GM12872 (cell line): ENCODE measurements around the gene EN1.

Experiments used
- CTCF ChIP-seq: IDR thresholded peaks from 3 replicates; pipeline ENCODE4 v1.5.1; 2011; ENCODE audit warnings: low read depth, mild to moderate bottlenecking, low read length, moderate library complexity; ENCODE audit not compliant: insufficient read depth

EN1 gene

GRCh38 chr2:118834440-118834810 lies 13.0 kb downstream of the EN1 start:
- no peak for TF ChIP-seq CTCF

GRCh38 chr2:118833716-118834439 lies 13.6 kb downstream of the EN1 start:
- TF ChIP-seq CTCF: no peak

GRCh38 chr2:118832791-118833715 lies 14.4 kb downstream of the EN1 start:
- TF ChIP-seq CTCF: no peak

- TF ChIP-seq CTCF: no peak
Measured at GRCh38 chr2:118832071-118832790, 15.2 kb downstream of the EN1 start.

- TF ChIP-seq CTCF: no peak
Measured at GRCh38 chr2:118830881-118831280, 16.6 kb downstream of the EN1 start.

GRCh38 chr2:118830118-118830517 lies 17.3 kb downstream of the EN1 start:
- TF ChIP-seq CTCF: no peak

GRCh38 chr2:118826093-118826492 lies 21.4 kb downstream of the EN1 start:
- TF ChIP-seq CTCF: no peak
